Psoas muscle (tissue), 8 donors: ENCODE data around the gene CDK15. TPM values are rescaled to one million over a fixed set of nuclear protein-coding genes. Genes with fewer than 3 reads are reported as not detected.

Experiments
- ATAC-seq, 4 donors: fragments of 200-7000 bp; cut with Tn5 transposase; one replicate each; pipeline ENCODE4 v1.9.1; 2020; ENCODE audit warnings: moderate library complexity in 3 of 4, mild to moderate bottlenecking in 2 of 4
- DNase-seq, 2 donors: peaks; one replicate each; pipeline ENCODE4 v3.0.0-alpha.2; 2020
- H3K27ac ChIP-seq: fragments of 200-600 bp; one replicate; pipeline ENCODE4 v1.8.0; 2022
- H3K27me3 ChIP-seq, 3 donors: fragments of 200-600 bp in 1 of 3; one replicate each; pipeline versions ENCODE4 v1.6.1 to v1.8.0; 2013 to 2022; ENCODE audit warnings: low read length in 2 of 3, mild to moderate bottlenecking in 2 of 3, moderate library complexity in 1 of 3; ENCODE audit not compliant: insufficient read depth in 3 of 3
- H3K36me3 ChIP-seq, 2 donors: fragments of 200-600 bp in 1 of 2; one replicate each; pipeline versions ENCODE4 v1.6.1 to v1.8.0; 2013 to 2022; ENCODE audit warnings: low read depth in 1 of 2, mild to moderate bottlenecking in 1 of 2, moderate library complexity in 1 of 2; ENCODE audit not compliant: insufficient read depth in 1 of 2
- H3K4me1 ChIP-seq: fragments of 200-600 bp; one replicate; pipeline ENCODE4 v1.8.0; 2022
- H3K4me3 ChIP-seq: fragments of 200-600 bp; one replicate; pipeline ENCODE4 v1.8.0; 2022; ENCODE audit warnings: mild to moderate bottlenecking
- H3K9me3 ChIP-seq: fragments of 200-600 bp; one replicate; pipeline ENCODE4 v1.8.0; 2022
- WGBS, 3 donors: extraction: QIAGEN DNeasy Blood & Tissue Kit; methylation state at CpG; one replicate each; pipeline versions ENCODE4 v1.1.6 to v1.1.7; 2013; 5-methylcytosine and 5-hydroxymethylcytosine counted together
- intact Hi-C, 2 donors: fragments of 100-400 bp; cut with DNase I; formaldehyde crosslinking; loops; one replicate each; pipeline versions ENCODE4 v1.11.0 to v1.14.2; 2022
- polyA plus RNA-seq, 3 donors: library from polyadenylated mRNA; stranded (reverse); fragments of 200-250 nt; gene quantifications; one replicate each; pipeline ENCODE4 v1.2.3, GENCODE V29; 2013
- total RNA-seq, 4 donors: library from RNA; stranded (reverse); fragmentation: NEBNext Ultra II Directional in 2 of 4; extraction: Animal tissue kit (Norgen Biotek cat#: 25700) in 2 of 4; gene quantifications; one replicate each; pipeline versions ENCODE4 v1.2.1 to v1.2.4, GENCODE V29; 2021 to 2023
- TF ChIP-seq, protein P1 (sequence below): fragments of 200-600 bp; IDR thresholded peaks from one replicate; pipeline ENCODE4 v1.8.0; 2022; ENCODE audit warnings: antibody characterized with exemption
- donor health status: healthy with polysubstance abuse.
- donor health status: DM: no; HTN: no; CAD: no; lungs with moderate emphysema.
- donor health status: Bipolar disorder and iron deficiency.
- donor health status: healthy.
- donor health status: DM: yes; HTN: yes; CAD: no.
- donor health status: DM: no; HTN: no; CAD: no.
- donor health status: DM: no; HTN: no; CAD: no.
- donor health status: DM: yes; HTN: yes; CAD: no.

Gene CDK15
- total and polyA plus RNA-seq, 7 donors, result 0.05 to 0.92 (median 0.31) TPM; not detected in 1

DNA sequence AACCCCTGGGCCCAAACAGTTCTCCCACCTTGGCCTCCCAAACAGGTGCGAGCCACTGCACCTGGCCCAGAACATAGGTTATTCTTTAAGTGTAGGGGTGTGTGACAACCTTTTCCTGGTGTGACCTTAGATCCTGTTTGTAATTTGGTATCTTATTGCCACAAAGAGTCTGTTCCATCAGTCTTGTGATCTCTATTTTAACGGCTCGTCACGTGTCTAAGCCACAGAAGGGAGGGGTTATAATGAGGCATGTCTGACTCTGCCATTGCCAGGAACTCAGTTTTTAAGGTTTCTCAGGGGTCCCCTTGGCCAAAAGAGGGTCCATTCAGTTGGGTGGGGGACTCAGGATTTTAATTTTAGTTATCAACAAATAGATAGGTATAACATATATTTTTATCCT is 21.2 kb upstream of the CDK15 start:
- Histone ChIP-seq H3K27ac (no peak overlapping the region), H3K27me3 (no peaks in the 10 kb centered on the region), H3K4me3 (no peak overlapping the region), H3K9me3 (no peaks in the 10 kb centered on the region), H3K4me1 (peaks cover under 1% of the 10 kb centered on the region), H3K36me3 (no peaks in the 10 kb centered on the region)
- intact Hi-C loops, result no loop called here
- WGBS, 3 donors, result 67 to 76% (median 76%) methylated on average over 4 of the region's 4 CpGs
- DNase-seq, result no peak
- TF ChIP-seq, protein P1, sequence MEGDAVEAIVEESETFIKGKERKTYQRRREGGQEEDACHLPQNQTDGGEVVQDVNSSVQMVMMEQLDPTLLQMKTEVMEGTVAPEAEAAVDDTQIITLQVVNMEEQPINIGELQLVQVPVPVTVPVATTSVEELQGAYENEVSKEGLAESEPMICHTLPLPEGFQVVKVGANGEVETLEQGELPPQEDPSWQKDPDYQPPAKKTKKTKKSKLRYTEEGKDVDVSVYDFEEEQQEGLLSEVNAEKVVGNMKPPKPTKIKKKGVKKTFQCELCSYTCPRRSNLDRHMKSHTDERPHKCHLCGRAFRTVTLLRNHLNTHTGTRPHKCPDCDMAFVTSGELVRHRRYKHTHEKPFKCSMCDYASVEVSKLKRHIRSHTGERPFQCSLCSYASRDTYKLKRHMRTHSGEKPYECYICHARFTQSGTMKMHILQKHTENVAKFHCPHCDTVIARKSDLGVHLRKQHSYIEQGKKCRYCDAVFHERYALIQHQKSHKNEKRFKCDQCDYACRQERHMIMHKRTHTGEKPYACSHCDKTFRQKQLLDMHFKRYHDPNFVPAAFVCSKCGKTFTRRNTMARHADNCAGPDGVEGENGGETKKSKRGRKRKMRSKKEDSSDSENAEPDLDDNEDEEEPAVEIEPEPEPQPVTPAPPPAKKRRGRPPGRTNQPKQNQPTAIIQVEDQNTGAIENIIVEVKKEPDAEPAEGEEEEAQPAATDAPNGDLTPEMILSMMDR, result no peak
- no peak for ATAC-seq

GRCh38 chr2:201786471-201786870 is 19.9 kb upstream of the CDK15 start:
- no peak overlapping the region for H3K27ac ChIP-seq
- H3K27me3 ChIP-seq, result no peaks in the 10 kb centered on the region
- no peaks in the 10 kb centered on the region for H3K4me1 ChIP-seq
- H3K36me3 ChIP-seq, result no peaks in the 10 kb centered on the region
- intact Hi-C loops, result no loop called here
- ATAC-seq (no peak), DNase-seq (no peak)
- H3K9me3 ChIP-seq, result no peaks in the 10 kb centered on the region
- H3K4me3 ChIP-seq, result no peak overlapping the region
- TF ChIP-seq, protein P1, result no peak

DNA sequence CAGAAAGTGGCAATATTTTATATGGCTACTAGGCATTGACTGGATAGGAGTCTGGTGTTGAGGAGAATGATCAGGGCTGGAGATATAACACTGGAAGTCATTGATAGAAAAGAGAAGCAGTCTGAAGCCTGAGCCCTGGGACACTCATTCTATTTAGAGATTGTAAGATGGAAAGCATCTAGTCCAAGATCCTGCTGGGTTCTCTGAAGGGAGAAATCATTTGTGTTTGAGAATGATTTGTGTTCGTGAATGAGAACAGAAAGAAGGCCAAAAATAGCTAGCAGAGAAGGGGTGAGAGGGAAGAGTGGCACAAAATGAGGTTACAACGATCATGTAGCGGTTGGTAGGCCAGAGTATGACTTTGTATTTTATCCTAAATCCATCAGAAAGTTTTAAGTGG is 18.0 kb upstream of the CDK15 start:
- Histone ChIP-seq H3K9me3 (no peaks in the 10 kb centered on the region), H3K27me3 (no peaks in the 10 kb centered on the region), H3K4me1 (no peaks in the 10 kb centered on the region), H3K27ac (no peak overlapping the region), H3K36me3 (no peaks in the 10 kb centered on the region), H3K4me3 (no peak overlapping the region)
- no peak for ATAC-seq
- intact Hi-C loops, result no loop called here
- no peak for DNase-seq
- TF ChIP-seq, protein P1, result no peak
- WGBS, 3 donors, result 74 to 81% (median 77%) methylated on average over 3 of the region's 3 CpGs

DNA sequence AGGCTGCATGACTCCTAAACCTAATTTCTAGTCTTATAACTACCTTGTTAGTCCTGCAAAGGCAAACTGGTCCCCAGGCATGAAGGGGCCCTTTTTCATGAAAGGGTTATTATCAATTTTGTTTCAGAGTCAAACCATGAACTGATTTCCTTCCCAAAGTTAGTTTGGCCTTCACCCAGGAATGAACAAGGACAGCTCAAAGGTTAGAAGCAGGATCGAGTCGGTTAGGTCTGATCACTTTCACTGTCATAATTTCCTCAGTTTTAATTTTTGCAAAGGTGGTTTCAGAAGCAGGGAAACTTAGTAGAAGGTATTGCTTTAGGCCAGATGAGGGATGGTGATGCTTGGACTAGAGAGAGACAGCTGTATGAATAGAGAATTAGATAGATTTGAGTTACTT is 16.9 kb upstream of the CDK15 start:
- no peaks in the 10 kb centered on the region for H3K9me3 ChIP-seq
- H3K4me1 ChIP-seq, result no peaks in the 10 kb centered on the region
- no peak overlapping the region for H3K27ac ChIP-seq
- no peaks in the 10 kb centered on the region for H3K36me3 ChIP-seq
- intact Hi-C loops, result no loop called here
- no peaks in the 10 kb centered on the region for H3K27me3 ChIP-seq
- DNase-seq, result no peak
- no peak overlapping the region for H3K4me3 ChIP-seq
- ATAC-seq, result no peak
- 64 to 72% (median 67%) methylated on average over 2 of the region's 2 CpGs for WGBS, 3 donors
- TF ChIP-seq, protein P1, result no peak

DNA sequence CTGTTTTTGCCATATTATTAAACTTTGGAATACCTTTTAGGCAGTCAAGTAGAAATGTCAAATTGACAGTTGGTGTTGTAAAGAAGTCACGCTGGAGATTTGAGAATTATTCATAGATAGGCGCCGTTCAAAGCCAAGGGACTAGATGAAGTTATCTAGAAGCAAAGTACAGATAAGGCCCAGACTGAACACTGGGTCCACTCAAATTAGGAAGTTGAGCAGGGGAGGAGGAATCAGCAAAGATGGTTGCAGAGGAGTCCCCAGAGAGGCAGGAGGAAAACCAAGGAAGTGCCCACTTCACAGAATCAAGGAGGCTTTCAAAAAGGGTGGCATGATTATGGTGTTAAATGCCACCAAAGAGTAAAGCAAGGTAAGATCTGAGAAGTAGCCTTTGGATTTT is 16.0 kb upstream of the CDK15 start:
- 79 to 89% (median 87%) methylated on average over 3 of the region's 3 CpGs for WGBS, 3 donors
- Histone ChIP-seq H3K27ac (no peak overlapping the region), H3K36me3 (no peaks in the 10 kb centered on the region), H3K9me3 (no peaks in the 10 kb centered on the region), H3K27me3 (no peaks in the 10 kb centered on the region), H3K4me3 (no peak overlapping the region), H3K4me1 (no peaks in the 10 kb centered on the region)
- ATAC-seq (no peak), DNase-seq (no peak)
- TF ChIP-seq, protein P1, result no peak
- intact Hi-C loops, result loop anchor here in 1 of 2 donors (5.0 kb wide), 1 partner anchor 72 kb away; no protein-coding TSS in a partner anchor
